ENCODE measurements around the gene COA8. TPM values are rescaled to one million over a fixed set of nuclear protein-coding genes. Genes with fewer than 3 reads are reported as not detected.

COA8 gene
- polyA plus RNA-seq, 1 donor from 2014 or later: 169 TPM

DNA sequence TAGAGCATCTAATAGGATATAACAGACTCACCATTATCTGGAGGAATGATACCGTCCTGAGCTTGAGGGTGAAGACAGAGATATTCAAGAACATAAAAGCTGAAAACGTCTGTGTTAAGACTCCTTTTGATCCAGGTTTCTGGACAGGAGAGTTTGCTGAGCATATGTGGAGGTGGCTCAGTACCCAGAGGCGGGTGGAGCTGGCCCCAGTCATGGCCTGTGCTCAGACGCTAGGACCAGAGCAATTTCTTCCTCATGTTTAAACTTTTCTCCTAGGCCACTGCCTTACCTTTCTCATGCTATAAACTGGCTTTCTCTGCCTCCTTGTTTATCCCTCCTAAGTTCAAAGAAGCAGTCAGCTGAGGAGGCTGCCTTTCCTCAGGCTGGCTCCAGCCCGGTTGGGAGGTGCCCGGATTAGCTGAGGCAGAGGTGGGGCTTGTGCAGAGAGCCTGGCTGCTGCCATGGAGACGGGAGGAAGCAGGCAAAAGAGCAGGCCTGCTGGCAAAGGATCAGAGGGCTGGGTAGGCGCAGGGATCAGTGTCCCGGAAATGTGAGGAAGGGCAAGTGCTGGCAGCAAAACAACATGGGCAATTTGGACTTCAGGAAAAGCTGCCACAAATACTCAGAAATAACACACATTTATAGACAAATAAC lies 13.7 kb downstream of the COA8 start:
- TF ChIP-seq SMC3 (conservative IDR thresholded peaks at IDR 0.05; ENCODE audit: poor library complexity) (no peak), MXI1 (conservative IDR thresholded peaks at IDR 0.05; ENCODE audit: poor library complexity, severe bottlenecking) (peak; percentile 13), POLR2AphosphoS5 (IDR thresholded peaks at IDR 0.05) (no peak)
- no peak overlapping the region for H2AFZ ChIP-seq (ENCODE audit: low read depth, low read length)
- H3K9me3 ChIP-seq (ENCODE audit: low read length): no peaks in the 10 kb centered on the region
- peak overlapping the region; percentile 10 for H3K4me3 ChIP-seq (ENCODE audit: low read length)
- no peaks in the 10 kb centered on the region for H3K27me3 ChIP-seq (ENCODE audit: insufficient read depth, low read depth, low read length)
- peak overlapping the region; percentile 27 for H3K9ac ChIP-seq (ENCODE audit: low read length)
- no peak overlapping the region for H3K4me2 ChIP-seq (ENCODE audit: low read length)
- H3F3A ChIP-seq (ENCODE audit: insufficient read depth, low read length, poor library complexity, severe bottlenecking): no peaks in the 10 kb centered on the region
- H3K27ac ChIP-seq (ENCODE audit: low read length): no peak overlapping the region
- H4K20me1 ChIP-seq (ENCODE audit: insufficient read depth): no peaks in the 10 kb centered on the region
- peaks cover 11% of the 10 kb centered on the region for H3K36me3 ChIP-seq (ENCODE audit: insufficient read depth, low read length)
- H3K79me2 ChIP-seq (replicated peaks; ENCODE audit: insufficient read depth, low read length): peaks cover 16% of the 10 kb centered on the region
- H3K9me2 ChIP-seq (ENCODE audit: insufficient read depth, low read length): no peaks in the 10 kb centered on the region

DNA sequence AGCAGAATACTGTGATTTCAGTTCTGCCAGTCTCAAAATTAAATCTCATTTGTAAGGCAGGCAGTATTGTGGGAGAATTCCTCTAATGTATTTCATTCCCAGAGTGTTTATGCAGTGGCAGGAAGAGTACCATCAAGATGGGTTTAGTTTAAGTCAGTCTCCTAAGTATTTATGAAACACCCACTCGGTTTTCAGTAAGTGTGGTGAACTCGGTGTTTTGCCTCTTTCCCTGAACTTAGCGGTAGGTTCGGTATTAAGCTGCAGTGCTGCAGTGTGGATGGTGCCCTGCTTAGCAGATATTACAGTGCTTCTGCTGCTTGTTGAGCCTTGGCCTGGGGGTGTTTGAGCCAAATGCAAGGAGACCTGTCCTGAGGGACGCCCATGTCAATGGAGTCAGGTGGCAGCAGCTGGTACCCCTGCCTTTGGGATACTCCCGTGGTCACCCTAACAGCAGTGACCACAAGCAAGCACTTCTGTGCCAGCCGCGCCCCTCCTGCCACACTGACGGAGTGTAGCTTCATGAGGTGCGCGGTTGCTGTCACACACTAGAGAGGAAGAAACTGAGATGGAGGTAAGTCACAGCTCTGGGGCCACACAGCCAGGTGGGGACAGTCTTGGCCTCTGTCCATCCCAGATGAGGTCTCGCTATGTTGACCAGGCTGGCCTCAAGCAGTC lies 15.8 kb downstream of the COA8 start:
- no peaks in the 10 kb centered on the region for H3K27me3 ChIP-seq (ENCODE audit: insufficient read depth, low read depth, low read length)
- no peaks in the 10 kb centered on the region for H3K9me3 ChIP-seq (ENCODE audit: low read length)
- no peak overlapping the region for H2AFZ ChIP-seq (ENCODE audit: low read depth, low read length)
- peaks cover 17% of the 10 kb centered on the region for H3K36me3 ChIP-seq (ENCODE audit: insufficient read depth, low read length)
- peaks cover 12% of the 10 kb centered on the region for H3K79me2 ChIP-seq (replicated peaks; ENCODE audit: insufficient read depth, low read length)
- no peaks in the 10 kb centered on the region for H3K9me2 ChIP-seq (ENCODE audit: insufficient read depth, low read length)
- no peak overlapping the region for H3K4me2 ChIP-seq (ENCODE audit: low read length)
- H3F3A ChIP-seq (ENCODE audit: insufficient read depth, low read length, poor library complexity, severe bottlenecking): no peaks in the 10 kb centered on the region
- no peak overlapping the region for H3K4me3 ChIP-seq (ENCODE audit: low read length)
- TF ChIP-seq MXI1 (conservative IDR thresholded peaks at IDR 0.05; ENCODE audit: poor library complexity, severe bottlenecking) (no peak), EZH2 (IDR thresholded peaks at IDR 0.05; ENCODE audit: borderline replicate concordance, insufficient read depth, low read length, poor library complexity, severe bottlenecking) (no peak), RAD21 (conservative IDR thresholded peaks at IDR 0.05) (no peak)
- TF ChIP-seq, protein P1, sequence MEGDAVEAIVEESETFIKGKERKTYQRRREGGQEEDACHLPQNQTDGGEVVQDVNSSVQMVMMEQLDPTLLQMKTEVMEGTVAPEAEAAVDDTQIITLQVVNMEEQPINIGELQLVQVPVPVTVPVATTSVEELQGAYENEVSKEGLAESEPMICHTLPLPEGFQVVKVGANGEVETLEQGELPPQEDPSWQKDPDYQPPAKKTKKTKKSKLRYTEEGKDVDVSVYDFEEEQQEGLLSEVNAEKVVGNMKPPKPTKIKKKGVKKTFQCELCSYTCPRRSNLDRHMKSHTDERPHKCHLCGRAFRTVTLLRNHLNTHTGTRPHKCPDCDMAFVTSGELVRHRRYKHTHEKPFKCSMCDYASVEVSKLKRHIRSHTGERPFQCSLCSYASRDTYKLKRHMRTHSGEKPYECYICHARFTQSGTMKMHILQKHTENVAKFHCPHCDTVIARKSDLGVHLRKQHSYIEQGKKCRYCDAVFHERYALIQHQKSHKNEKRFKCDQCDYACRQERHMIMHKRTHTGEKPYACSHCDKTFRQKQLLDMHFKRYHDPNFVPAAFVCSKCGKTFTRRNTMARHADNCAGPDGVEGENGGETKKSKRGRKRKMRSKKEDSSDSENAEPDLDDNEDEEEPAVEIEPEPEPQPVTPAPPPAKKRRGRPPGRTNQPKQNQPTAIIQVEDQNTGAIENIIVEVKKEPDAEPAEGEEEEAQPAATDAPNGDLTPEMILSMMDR (IDR thresholded peaks at IDR 0.05; ENCODE audit: poor library complexity, severe bottlenecking): no peak
- TF ChIP-seq, protein P2, sequence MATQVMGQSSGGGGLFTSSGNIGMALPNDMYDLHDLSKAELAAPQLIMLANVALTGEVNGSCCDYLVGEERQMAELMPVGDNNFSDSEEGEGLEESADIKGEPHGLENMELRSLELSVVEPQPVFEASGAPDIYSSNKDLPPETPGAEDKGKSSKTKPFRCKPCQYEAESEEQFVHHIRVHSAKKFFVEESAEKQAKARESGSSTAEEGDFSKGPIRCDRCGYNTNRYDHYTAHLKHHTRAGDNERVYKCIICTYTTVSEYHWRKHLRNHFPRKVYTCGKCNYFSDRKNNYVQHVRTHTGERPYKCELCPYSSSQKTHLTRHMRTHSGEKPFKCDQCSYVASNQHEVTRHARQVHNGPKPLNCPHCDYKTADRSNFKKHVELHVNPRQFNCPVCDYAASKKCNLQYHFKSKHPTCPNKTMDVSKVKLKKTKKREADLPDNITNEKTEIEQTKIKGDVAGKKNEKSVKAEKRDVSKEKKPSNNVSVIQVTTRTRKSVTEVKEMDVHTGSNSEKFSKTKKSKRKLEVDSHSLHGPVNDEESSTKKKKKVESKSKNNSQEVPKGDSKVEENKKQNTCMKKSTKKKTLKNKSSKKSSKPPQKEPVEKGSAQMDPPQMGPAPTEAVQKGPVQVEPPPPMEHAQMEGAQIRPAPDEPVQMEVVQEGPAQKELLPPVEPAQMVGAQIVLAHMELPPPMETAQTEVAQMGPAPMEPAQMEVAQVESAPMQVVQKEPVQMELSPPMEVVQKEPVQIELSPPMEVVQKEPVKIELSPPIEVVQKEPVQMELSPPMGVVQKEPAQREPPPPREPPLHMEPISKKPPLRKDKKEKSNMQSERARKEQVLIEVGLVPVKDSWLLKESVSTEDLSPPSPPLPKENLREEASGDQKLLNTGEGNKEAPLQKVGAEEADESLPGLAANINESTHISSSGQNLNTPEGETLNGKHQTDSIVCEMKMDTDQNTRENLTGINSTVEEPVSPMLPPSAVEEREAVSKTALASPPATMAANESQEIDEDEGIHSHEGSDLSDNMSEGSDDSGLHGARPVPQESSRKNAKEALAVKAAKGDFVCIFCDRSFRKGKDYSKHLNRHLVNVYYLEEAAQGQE (IDR thresholded peaks at IDR 0.05; ENCODE audit: borderline replicate concordance): no peak
- no peak overlapping the region for H3K27ac ChIP-seq (ENCODE audit: low read length)
- H4K20me1 ChIP-seq (ENCODE audit: insufficient read depth): no peaks in the 10 kb centered on the region
- no peak overlapping the region for H3K9ac ChIP-seq (ENCODE audit: low read length)
